Breast epithelium (tissue), 3 donors: ENCODE measurements around the gene C1orf21.

Source experiments
- POLR2A ChIP-seq: fragments of 450-650 bp; IDR thresholded peaks from one replicate; pipeline ENCODE4 v1.6.1; 2016; ENCODE audit warnings: antibody characterized with exemption, mild to moderate bottlenecking, moderate library complexity
- POLR2AphosphoS5 ChIP-seq, 3 donors: sonication (generic); formaldehyde crosslinking; IDR thresholded peaks; one replicate each; pipeline ENCODE4 v1.6.1; 2017; ENCODE audit warnings: antibody characterized with exemption in 3 of 3
- TF ChIP-seq, protein P1 (sequence below), 3 donors: fragments of 450-650 bp; IDR thresholded peaks; one replicate each; pipeline ENCODE4 v1.5.1; 2016 to 2017; ENCODE audit warnings: antibody characterized with exemption in 3 of 3, mild to moderate bottlenecking in 3 of 3, moderate library complexity in 3 of 3

DNA sequence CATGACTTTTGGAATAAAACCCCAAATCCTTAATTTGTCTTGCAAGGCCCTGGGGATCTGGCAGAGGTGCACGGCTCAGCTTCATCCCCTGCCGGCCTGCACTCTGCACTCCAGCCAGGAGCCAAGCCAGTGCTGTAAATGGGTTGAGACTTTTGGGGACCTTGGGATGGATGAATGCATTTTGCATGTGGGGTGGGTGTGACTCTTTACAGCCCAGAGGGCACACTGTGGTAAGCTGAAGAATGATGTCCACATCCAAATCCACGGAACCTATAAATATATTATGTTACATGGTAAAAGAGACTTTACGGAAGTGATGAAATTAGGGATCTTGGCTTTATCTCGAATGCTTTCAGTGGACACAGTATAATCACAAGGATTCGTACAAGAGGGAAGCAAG lies 190.0 kb downstream of the C1orf21 start:
- TF ChIP-seq POLR2A (no peak), POLR2AphosphoS5 (IDR thresholded peaks at IDR 0.05) (no peak)
- TF ChIP-seq, protein P1, sequence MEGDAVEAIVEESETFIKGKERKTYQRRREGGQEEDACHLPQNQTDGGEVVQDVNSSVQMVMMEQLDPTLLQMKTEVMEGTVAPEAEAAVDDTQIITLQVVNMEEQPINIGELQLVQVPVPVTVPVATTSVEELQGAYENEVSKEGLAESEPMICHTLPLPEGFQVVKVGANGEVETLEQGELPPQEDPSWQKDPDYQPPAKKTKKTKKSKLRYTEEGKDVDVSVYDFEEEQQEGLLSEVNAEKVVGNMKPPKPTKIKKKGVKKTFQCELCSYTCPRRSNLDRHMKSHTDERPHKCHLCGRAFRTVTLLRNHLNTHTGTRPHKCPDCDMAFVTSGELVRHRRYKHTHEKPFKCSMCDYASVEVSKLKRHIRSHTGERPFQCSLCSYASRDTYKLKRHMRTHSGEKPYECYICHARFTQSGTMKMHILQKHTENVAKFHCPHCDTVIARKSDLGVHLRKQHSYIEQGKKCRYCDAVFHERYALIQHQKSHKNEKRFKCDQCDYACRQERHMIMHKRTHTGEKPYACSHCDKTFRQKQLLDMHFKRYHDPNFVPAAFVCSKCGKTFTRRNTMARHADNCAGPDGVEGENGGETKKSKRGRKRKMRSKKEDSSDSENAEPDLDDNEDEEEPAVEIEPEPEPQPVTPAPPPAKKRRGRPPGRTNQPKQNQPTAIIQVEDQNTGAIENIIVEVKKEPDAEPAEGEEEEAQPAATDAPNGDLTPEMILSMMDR (IDR thresholded peaks at IDR 0.05): no peak
